ENCODE data around the gene KCTD16.

Gene KCTD16

GRCh38 chr5:144142824-144143162 lies 27.9 kb upstream of the KCTD16 start:
- H3K9me3 Mint-ChIP-seq = no peaks in the 10 kb centered on the region
- H3K36me3 Mint-ChIP-seq = no peaks in the 10 kb centered on the region
- peaks cover 4% of the 10 kb centered on the region for H3K27me3 Mint-ChIP-seq
- H3K27ac Mint-ChIP-seq = no peak overlapping the region
- H3K4me1 Mint-ChIP-seq = peaks cover 7% of the 10 kb centered on the region
- H3K4me3 Mint-ChIP-seq = no peak overlapping the region

- Mint-ChIP-seq H3K36me3 (no peaks in the 10 kb centered on the region), H3K4me3 (no peak overlapping the region), H3K27ac (no peak overlapping the region), H3K4me1 (peaks cover 7% of the 10 kb centered on the region), H3K9me3 (no peaks in the 10 kb centered on the region), H3K27me3 (peaks cover 4% of the 10 kb centered on the region)
These were observed 27.0 kb upstream of the KCTD16 start for GRCh38 chr5:144143625-144144024.

GRCh38 chr5:144144956-144145751 lies 25.5 kb upstream of the KCTD16 start:
- Mint-ChIP-seq H3K4me1 (peaks cover 7% of the 10 kb centered on the region), H3K36me3 (no peaks in the 10 kb centered on the region), H3K27ac (no peak overlapping the region)

GRCh38 chr5:144151026-144151425 lies 19.6 kb upstream of the KCTD16 start:
- Mint-ChIP-seq H3K4me3 (no peak overlapping the region), H3K9me3 (no peaks in the 10 kb centered on the region), H3K36me3 (no peaks in the 10 kb centered on the region), H3K27ac (no peak overlapping the region), H3K27me3 (no peaks in the 10 kb centered on the region), H3K4me1 (no peaks in the 10 kb centered on the region)

More at GRCh38 chr5:144144956-144145751, 25.5 kb upstream of the KCTD16 start:
- H3K9me3 Mint-ChIP-seq = no peaks in the 10 kb centered on the region
- peaks cover 2% of the 10 kb centered on the region for H3K27me3 Mint-ChIP-seq
- no peak overlapping the region for H3K4me3 Mint-ChIP-seq

- Mint-ChIP-seq H3K27ac (peak overlapping the region; percentile 30), H3K27me3 (no peaks in the 10 kb centered on the region), H3K36me3 (peaks cover 4% of the 10 kb centered on the region), H3K4me3 (no peak overlapping the region), H3K9me3 (no peaks in the 10 kb centered on the region), H3K4me1 (peaks cover 6% of the 10 kb centered on the region)
These were observed 13.9 kb upstream of the KCTD16 start for GRCh38 chr5:144156767-144157171.

GRCh38 chr5:144162686-144163085 lies 8.0 kb upstream of the KCTD16 start:
- peaks cover 13% of the 10 kb centered on the region for H3K36me3 Mint-ChIP-seq
- H3K4me1 Mint-ChIP-seq = peaks cover 25% of the 10 kb centered on the region
- H3K27ac Mint-ChIP-seq = no peak overlapping the region
- H3K27me3 Mint-ChIP-seq = no peaks in the 10 kb centered on the region
- no peaks in the 10 kb centered on the region for H3K9me3 Mint-ChIP-seq
- H3K4me3 Mint-ChIP-seq = no peak overlapping the region

GRCh38 chr5:144166696-144167095 lies 4.0 kb upstream of the KCTD16 start:
- Mint-ChIP-seq H3K27ac (no peak overlapping the region), H3K27me3 (no peaks in the 10 kb centered on the region), H3K9me3 (no peaks in the 10 kb centered on the region), H3K4me1 (peaks cover 56% of the 10 kb centered on the region), H3K4me3 (peak overlapping the region; percentile 59), H3K36me3 (peaks cover 15% of the 10 kb centered on the region)

DNA sequence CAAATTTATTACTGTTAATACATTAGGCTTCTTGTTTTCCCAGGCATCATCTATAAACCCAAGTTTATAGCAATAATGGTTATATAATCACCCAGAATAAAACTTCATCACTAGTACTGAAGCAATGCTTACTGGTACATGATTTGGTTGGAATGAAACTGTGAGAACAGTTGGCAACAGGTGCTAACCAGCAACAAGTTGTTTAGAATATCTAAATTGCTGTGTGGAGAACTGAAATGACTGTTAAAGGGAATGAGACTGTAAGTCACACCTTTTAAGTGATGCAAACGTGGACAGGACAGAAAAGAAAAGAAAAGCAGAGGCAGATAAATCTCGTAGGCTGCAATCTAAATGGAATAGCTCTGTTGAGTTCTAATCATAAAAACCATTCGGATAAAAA lies 2.7 kb upstream of the KCTD16 start:
- Mint-ChIP-seq H3K4me3 (peak overlapping the region; percentile 100), H3K4me1 (peaks cover 52% of the 10 kb centered on the region), H3K36me3 (peaks cover 9% of the 10 kb centered on the region), H3K9me3 (no peaks in the 10 kb centered on the region), H3K27me3 (no peaks in the 10 kb centered on the region), H3K27ac (no peak overlapping the region)

DNA sequence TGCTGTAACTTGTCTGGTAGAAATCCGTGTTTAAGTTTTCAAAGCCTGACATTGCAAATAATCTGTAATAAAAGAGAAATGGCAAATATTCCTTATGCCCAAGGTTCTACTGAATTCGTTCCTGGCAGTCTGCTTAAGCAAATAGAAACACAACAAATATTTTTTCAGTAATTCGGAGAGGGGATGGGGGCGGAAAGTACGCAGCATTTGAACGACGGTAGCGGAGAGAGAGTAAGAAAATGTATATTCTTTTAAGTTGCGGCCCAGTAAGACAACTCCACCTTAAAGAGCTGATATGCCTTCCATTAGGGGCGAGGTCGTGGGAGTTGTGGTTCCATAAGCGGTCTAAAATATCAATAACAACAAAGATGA lies 783 bp upstream of the KCTD16 start:
- Mint-ChIP-seq H3K4me3 (peak overlapping the region; percentile 100), H3K36me3 (peaks cover 8% of the 10 kb centered on the region), H3K27me3 (no peaks in the 10 kb centered on the region), H3K4me1 (peaks cover 52% of the 10 kb centered on the region), H3K9me3 (no peaks in the 10 kb centered on the region), H3K27ac (peak overlapping the region; percentile 91)

- Mint-ChIP-seq H3K36me3 (peaks cover 2% of the 10 kb centered on the region), H3K27me3 (no peaks in the 10 kb centered on the region), H3K27ac (no peak overlapping the region), H3K9me3 (no peaks in the 10 kb centered on the region), H3K4me1 (peaks cover 28% of the 10 kb centered on the region), H3K4me3 (no peak overlapping the region)
These were observed 3.1 kb downstream of the KCTD16 start for GRCh38 chr5:144173766-144174165.

GRCh38 chr5:144177548-144177947 lies 6.9 kb downstream of the KCTD16 start:
- Mint-ChIP-seq H3K4me1 (peaks cover 10% of the 10 kb centered on the region), H3K9me3 (no peaks in the 10 kb centered on the region), H3K27me3 (no peaks in the 10 kb centered on the region), H3K4me3 (no peak overlapping the region), H3K27ac (no peak overlapping the region), H3K36me3 (no peaks in the 10 kb centered on the region)

DNA sequence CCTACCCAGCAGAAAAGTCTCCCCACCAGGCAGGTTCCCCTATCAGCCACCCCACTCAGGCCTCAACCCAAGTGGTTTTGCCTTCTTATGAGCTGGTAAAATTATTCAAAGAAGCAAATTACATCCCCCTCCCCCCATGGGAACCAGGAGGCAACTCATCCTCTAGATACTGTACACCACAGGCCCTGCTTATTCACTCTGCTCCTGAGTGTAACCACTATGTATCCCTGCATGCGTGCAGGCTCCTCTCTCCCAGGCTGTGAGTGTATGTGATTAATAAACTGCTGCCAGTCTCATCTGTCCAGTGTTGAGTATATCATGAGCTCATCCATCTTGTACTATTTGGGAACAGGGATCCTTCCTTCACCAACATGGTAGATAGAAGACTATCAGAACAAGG lies 8.6 kb downstream of the KCTD16 start:
- H3K9me3 Mint-ChIP-seq = no peaks in the 10 kb centered on the region
- H3K27ac Mint-ChIP-seq = no peak overlapping the region
- no peaks in the 10 kb centered on the region for H3K36me3 Mint-ChIP-seq
- no peak overlapping the region for H3K4me3 Mint-ChIP-seq
- H3K4me1 Mint-ChIP-seq = peaks cover 18% of the 10 kb centered on the region
- no peaks in the 10 kb centered on the region for H3K27me3 Mint-ChIP-seq

DNA sequence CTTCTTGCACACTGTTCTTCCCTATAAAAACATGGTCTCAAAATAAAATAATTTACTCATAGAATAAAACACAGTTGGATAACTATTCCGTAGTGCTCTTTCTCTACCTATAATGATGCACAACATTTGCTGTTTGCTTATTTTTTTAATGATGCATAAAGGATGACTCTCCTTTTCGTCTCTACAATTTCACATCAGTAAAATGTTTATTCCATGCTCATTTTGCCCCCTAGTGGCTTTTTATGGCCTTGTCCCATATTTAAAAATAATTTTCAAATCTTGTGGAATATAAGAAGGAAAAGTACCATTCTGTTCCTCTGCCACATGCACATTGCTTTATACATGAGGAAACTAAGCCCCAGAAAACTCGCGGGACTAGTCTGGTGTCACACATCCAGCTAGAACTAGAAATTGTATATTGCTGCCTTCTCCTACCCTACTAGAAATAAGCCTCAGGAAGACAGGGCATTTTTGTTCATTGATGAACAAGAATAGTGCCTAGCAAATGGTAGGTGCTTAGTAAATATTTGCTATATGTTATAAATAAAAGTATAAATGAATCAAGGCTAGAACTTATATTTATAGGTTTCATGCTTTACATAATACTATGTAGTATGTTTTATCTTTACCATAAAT lies 12.7 kb downstream of the KCTD16 start:
- Mint-ChIP-seq H3K36me3 (no peaks in the 10 kb centered on the region), H3K4me3 (no peak overlapping the region), H3K27me3 (no peaks in the 10 kb centered on the region), H3K4me1 (peaks cover 48% of the 10 kb centered on the region), H3K27ac (no peak overlapping the region), H3K9me3 (no peaks in the 10 kb centered on the region)

DNA sequence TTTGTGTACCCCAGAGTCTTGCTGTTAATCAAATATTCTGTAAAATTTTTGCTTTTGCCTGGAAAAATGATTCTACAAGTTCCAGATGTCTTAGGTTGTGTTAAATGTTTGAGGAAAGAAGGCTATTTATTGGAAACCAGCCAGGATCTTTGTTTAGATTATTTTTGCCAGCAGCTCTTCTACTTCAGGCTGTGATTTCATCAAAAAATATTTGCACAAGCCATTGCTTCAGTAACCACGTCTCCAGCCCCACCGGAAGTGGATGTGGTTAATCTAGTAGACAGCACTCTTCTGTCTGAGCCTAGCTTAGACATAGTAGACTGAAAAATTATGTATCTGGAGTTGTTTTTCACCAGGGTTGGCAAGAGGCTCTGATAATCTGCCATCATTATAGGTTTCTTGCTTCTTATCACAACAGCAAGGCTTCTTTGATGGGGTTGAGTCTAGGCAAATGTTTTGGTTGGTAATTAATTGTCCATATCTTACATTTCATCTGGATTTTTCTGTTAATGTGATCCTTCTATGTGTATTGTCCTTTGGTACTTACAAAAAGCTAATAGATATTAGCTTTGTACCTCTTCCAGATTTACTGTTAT lies 17.1 kb downstream of the KCTD16 start:
- Mint-ChIP-seq H3K27ac (no peak overlapping the region), H3K27me3 (no peaks in the 10 kb centered on the region), H3K9me3 (no peaks in the 10 kb centered on the region), H3K36me3 (no peaks in the 10 kb centered on the region), H3K4me3 (peak overlapping the region; percentile 81), H3K4me1 (peaks cover 48% of the 10 kb centered on the region)

- Mint-ChIP-seq H3K4me1 (peaks cover 41% of the 10 kb centered on the region), H3K27ac (no peak overlapping the region), H3K27me3 (no peaks in the 10 kb centered on the region), H3K4me3 (peak overlapping the region; percentile 81), H3K9me3 (no peaks in the 10 kb centered on the region), H3K36me3 (no peaks in the 10 kb centered on the region)
These were observed 19.2 kb downstream of the KCTD16 start for GRCh38 chr5:144189800-144190429.

DNA sequence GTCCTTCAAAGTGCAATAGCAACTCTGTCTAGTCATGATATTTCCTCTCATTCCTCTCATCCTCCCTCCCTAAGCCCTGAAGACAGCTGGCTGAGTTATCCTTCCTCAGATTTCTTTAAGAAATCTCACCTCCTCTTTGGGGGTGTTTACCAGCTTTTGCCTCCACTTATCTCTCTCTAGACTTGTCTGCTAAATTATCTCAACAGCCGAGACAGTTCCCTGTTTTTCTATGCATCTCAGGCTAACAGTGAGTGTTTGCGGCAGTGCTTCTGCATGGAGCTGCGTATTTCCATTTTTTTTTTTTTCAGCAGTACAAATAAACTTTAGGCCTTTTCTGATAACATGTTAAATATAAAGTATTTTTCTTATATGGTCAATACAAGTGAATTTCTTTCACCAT lies 20.9 kb downstream of the KCTD16 start:
- Mint-ChIP-seq H3K9me3 (no peaks in the 10 kb centered on the region), H3K4me1 (peaks cover 25% of the 10 kb centered on the region), H3K27me3 (no peaks in the 10 kb centered on the region), H3K4me3 (peak overlapping the region; percentile 56), H3K27ac (no peak overlapping the region), H3K36me3 (no peaks in the 10 kb centered on the region)
